Measurements from ENCODE around the gene MACROH2A1. TPM values are rescaled to one million over a fixed set of nuclear protein-coding genes. Genes with fewer than 3 reads are reported as not detected.

MACROH2A1 gene
- polyA plus RNA-seq, 2 of the 4 experiments (the other 2 are of a cell fraction): 158 to 172 TPM

DNA sequence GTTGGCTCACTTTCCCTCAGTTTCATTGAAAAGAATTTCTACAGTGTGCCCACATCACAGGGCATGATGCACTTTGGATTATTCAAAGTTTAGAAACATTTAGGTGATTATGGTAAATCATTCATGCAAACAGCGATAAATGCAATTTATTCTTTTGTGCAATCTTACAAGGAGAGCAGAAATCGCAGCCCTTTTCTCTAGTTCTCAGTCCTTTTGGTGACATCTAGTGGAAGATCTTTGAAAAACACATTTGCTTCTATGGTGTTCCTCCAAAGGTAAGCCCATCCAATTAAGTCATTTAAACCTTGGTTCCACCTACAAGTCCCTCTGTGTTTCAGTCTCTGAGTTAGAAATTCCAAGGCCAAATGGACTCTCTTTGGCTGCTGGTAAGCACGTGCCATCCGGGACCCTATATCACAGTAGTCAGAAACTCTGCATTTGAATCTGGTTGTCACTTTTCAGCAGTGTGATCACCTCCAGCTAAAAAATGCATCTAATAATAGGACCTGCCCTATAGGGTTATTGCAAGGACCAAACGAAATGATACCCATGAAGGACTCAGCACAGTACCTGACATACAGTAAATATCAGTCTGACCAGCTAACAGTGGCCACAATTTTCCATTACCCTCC, 66.4 kb downstream of the MACROH2A1 start:
- Histone ChIP-seq H3K9me3 (no peaks in the 10 kb centered on the region), H3K4me1 (no peaks in the 10 kb centered on the region), H3K27ac (0 out of 6 replicates have a peak overlapping the region, but pooled peaks of 1 of the 2 experiments have one; percentile 20), H3K4me2 (no peak overlapping the region), H3K4me3 (no peak overlapping the region)
- ChIA-PET CTCF (interaction anchor here (0.6 to 16.1 kb wide), 33 partner anchors 10 to 416 kb away, joined by 3 to 99 read pairs (median 4); no protein-coding TSS in a partner anchor), POLR2A (no interaction called here)
- ATAC-seq: peak; percentile 49 to 61; a peak in 4 of 6 replicates
- 6% methylated on average over 5 of the region's 5 CpGs for WGBS (ENCODE audit: missing lambda C conversion rate)
- peak; percentile 54 for FAIRE-seq
- TF ChIP-seq RAD21 (conservative IDR thresholded peaks at IDR 0.05 in 1 of 2, IDR thresholded peaks at IDR 0.05 in 1 of 2) (peak; percentile 81 to 91), CHD4 (IDR thresholded peaks at IDR 0.05; ENCODE audit: borderline replicate concordance) (no peak), RARB (CRISPR knock-in tag; IDR thresholded peaks at IDR 0.05) (no peak), SMC3 (IDR thresholded peaks at IDR 0.05) (peak; percentile 83)
- TF ChIP-seq, protein P1, sequence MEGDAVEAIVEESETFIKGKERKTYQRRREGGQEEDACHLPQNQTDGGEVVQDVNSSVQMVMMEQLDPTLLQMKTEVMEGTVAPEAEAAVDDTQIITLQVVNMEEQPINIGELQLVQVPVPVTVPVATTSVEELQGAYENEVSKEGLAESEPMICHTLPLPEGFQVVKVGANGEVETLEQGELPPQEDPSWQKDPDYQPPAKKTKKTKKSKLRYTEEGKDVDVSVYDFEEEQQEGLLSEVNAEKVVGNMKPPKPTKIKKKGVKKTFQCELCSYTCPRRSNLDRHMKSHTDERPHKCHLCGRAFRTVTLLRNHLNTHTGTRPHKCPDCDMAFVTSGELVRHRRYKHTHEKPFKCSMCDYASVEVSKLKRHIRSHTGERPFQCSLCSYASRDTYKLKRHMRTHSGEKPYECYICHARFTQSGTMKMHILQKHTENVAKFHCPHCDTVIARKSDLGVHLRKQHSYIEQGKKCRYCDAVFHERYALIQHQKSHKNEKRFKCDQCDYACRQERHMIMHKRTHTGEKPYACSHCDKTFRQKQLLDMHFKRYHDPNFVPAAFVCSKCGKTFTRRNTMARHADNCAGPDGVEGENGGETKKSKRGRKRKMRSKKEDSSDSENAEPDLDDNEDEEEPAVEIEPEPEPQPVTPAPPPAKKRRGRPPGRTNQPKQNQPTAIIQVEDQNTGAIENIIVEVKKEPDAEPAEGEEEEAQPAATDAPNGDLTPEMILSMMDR (IDR thresholded peaks at IDR 0.05): peak; percentile 81
- DNase-seq (ENCODE audit: low read depth in 1 of 2, low spot score in 1 of 2): peak; percentile 68 to 90

DNA sequence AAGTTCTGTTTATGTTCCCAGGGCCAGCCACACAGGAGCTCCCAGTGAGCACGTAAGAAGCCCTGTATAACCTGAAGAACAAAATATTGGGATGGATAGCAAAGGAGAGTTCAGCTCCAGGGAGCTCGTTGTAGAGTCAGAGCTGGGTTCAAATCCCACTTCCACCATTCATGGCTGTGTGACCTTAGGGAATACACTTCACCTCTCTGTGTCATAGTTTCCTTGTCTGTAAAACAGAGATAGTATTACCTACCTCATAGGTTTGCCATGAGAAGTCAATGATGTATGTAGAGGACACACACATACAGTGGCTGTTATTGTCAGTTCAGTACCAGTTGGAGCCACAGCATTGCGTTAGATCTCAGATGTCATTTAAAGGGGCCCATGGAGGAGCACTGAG, 67.4 kb downstream of the MACROH2A1 start:
- Histone ChIP-seq H3K4me2 (no peak overlapping the region), H3K9me3 (no peaks in the 10 kb centered on the region), H3K4me3 (no peak overlapping the region), H3K4me1 (no peaks in the 10 kb centered on the region), H3K27ac (no peak overlapping the region; a peak in 1 of 6 replicates)
- ChIA-PET CTCF (interaction anchor here (0.7 to 16.1 kb wide), 25 partner anchors 9 to 417 kb away, joined by 3 to 99 read pairs (median 4); no protein-coding TSS in a partner anchor), POLR2A (no interaction called here)
- ATAC-seq (no peak), FAIRE-seq (no peak), DNase-seq (ENCODE audit: low read depth in 1 of 2, low spot score in 1 of 2) (no peak)
- TF ChIP-seq KDM1A (IDR thresholded peaks at IDR 0.05; ENCODE audit: low read depth) (peak; percentile 66; the same call in 1 of the 2 replicates), CHD2 (IDR thresholded peaks at IDR 0.05; ENCODE audit: low read length, partially characterized antibody) (no peak), KDM5A (IDR thresholded peaks at IDR 0.05) (no peak), ZFP36 (IDR thresholded peaks at IDR 0.05; ENCODE audit: borderline replicate concordance, partially characterized antibody) (peak; percentile 1), NFE2L2 (conservative IDR thresholded peaks at IDR 0.05; ENCODE audit: low read length) (no peak), POLR2AphosphoS2 (conservative IDR thresholded peaks at IDR 0.05; ENCODE audit: low read length) (no peak)
- TF ChIP-seq, protein P2, sequence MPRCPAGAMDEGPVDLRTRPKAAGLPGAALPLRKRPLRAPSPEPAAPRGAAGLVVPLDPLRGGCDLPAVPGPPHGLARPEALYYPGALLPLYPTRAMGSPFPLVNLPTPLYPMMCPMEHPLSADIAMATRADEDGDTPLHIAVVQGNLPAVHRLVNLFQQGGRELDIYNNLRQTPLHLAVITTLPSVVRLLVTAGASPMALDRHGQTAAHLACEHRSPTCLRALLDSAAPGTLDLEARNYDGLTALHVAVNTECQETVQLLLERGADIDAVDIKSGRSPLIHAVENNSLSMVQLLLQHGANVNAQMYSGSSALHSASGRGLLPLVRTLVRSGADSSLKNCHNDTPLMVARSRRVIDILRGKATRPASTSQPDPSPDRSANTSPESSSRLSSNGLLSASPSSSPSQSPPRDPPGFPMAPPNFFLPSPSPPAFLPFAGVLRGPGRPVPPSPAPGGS (IDR thresholded peaks at IDR 0.05): no peak
- TF ChIP-seq, protein P3, sequence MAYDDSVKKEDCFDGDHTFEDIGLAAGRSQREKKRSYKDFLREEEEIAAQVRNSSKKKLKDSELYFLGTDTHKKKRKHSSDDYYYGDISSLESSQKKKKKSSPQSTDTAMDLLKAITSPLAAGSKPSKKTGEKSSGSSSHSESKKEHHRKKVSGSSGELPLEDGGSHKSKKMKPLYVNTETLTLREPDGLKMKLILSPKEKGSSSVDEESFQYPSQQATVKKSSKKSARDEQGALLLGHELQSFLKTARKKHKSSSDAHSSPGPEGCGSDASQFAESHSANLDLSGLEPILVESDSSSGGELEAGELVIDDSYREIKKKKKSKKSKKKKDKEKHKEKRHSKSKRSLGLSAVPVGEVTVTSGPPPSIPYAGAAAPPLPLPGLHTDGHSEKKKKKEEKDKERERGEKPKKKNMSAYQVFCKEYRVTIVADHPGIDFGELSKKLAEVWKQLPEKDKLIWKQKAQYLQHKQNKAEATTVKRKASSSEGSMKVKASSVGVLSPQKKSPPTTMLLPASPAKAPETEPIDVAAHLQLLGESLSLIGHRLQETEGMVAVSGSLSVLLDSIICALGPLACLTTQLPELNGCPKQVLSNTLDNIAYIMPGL (CRISPR knock-in tag; IDR thresholded peaks at IDR 0.05; ENCODE audit: borderline replicate concordance): no peak
- 77% methylated on average over 3 of the region's 3 CpGs for WGBS (ENCODE audit: missing lambda C conversion rate)

GRCh38 chr5:135330798-135331096, 68.3 kb downstream of the MACROH2A1 start:
- Histone ChIP-seq H3K9me3 (no peaks in the 10 kb centered on the region), H3K4me2 (no peak overlapping the region), H3K27ac (peak overlapping the region in 1 of 2 experiments; percentile 51; a peak in 2 of 6 replicates), H3K4me1 (no peaks in the 10 kb centered on the region), H3K4me3 (no peak overlapping the region)
- POLR2A ChIA-PET: no interaction called here
- no peak for ATAC-seq
- CTCF ChIA-PET: interaction anchor here (1.3 to 16.1 kb wide), 5 partner anchors 29 to 311 kb away, joined by 3 to 99 read pairs (median 7); no protein-coding TSS in a partner anchor
- FAIRE-seq: no peak
- WGBS (ENCODE audit: missing lambda C conversion rate): 84% methylated on average over 3 of the region's 3 CpGs
- no peak for DNase-seq (ENCODE audit: low read depth in 1 of 2, low spot score in 1 of 2)
- TF ChIP-seq POLR2AphosphoS2 (conservative IDR thresholded peaks at IDR 0.05; ENCODE audit: low read length): no peak
- no peak for TF ChIP-seq ZSCAN20 (CRISPR knock-in tag; IDR thresholded peaks at IDR 0.05)
- no peak for TF ChIP-seq PHF8 (IDR thresholded peaks at IDR 0.05; ENCODE audit: borderline replicate concordance, low read depth)
- TF ChIP-seq, protein P1 (IDR thresholded peaks at IDR 0.05): no peak
- no peak for TF ChIP-seq FOSB (CRISPR knock-in tag; IDR thresholded peaks at IDR 0.05)
- TF ChIP-seq POLR2A (IDR thresholded peaks at IDR 0.05; ENCODE audit: low read length): no peak
- no peak for TF ChIP-seq ESRRA (IDR thresholded peaks at IDR 0.05; ENCODE audit: borderline replicate concordance, low read length)
- no peak for TF ChIP-seq BHLHE40 (IDR thresholded peaks at IDR 0.05; ENCODE audit: low read depth, low read length)
- TF ChIP-seq KDM1A (IDR thresholded peaks at IDR 0.05; ENCODE audit: low read depth): no peak
- no peak for TF ChIP-seq CHD2 (IDR thresholded peaks at IDR 0.05; ENCODE audit: low read length, partially characterized antibody)
- TF ChIP-seq CEBPB (IDR thresholded peaks at IDR 0.05): no peak
- TF ChIP-seq MYC (IDR thresholded peaks at IDR 0.05; ENCODE audit: borderline replicate concordance, low read length): no peak
- TF ChIP-seq, protein P4, sequence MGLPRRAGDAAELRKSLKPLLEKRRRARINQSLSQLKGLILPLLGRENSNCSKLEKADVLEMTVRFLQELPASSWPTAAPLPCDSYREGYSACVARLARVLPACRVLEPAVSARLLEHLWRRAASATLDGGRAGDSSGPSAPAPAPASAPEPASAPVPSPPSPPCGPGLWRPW (IDR thresholded peaks at IDR 0.05): no peak
- TF ChIP-seq E2F6 (IDR thresholded peaks at IDR 0.05; ENCODE audit: borderline replicate concordance, low read depth): no peak
- no peak for TF ChIP-seq NR3C1 (IDR thresholded peaks at IDR 0.05)
- no peak for TF ChIP-seq RARB (CRISPR knock-in tag; IDR thresholded peaks at IDR 0.05)
- no peak for TF ChIP-seq HOXB5 (CRISPR knock-in tag; IDR thresholded peaks at IDR 0.05)
